ENCODE results near the gene SLC16A8.
"Not testable (repeated sequence)": the region's sequence is repeated elsewhere in the genome, so short reads cannot be mapped to it uniquely, and the experiment has no call there.

Gene SLC16A8

GRCh38 chr22:38040953-38041759 lies 42.8 kb downstream of the SLC16A8 start:
- DNase-seq = no peak

GRCh38 chr22:38038890-38039812 lies 44.8 kb downstream of the SLC16A8 start:
- no peak for DNase-seq

GRCh38 chr22:38038426-38038825 lies 45.6 kb downstream of the SLC16A8 start:
- no peak for DNase-seq

GRCh38 chr22:38037367-38038150 lies 46.4 kb downstream of the SLC16A8 start:
- not testable (repeated sequence) for DNase-seq

- DNase-seq = no peak
These were observed 47.5 kb downstream of the SLC16A8 start for GRCh38 chr22:38036392-38037062.

- no peak for DNase-seq
These were observed 48.5 kb downstream of the SLC16A8 start for GRCh38 chr22:38035530-38035885.

- DNase-seq = no peak
These were observed 49.0 kb downstream of the SLC16A8 start for GRCh38 chr22:38034884-38035529.

- DNase-seq = peak; percentile 82
These were observed 49.6 kb downstream of the SLC16A8 start for GRCh38 chr22:38034278-38034882.

GRCh38 chr22:38033522-38034277 lies 50.3 kb downstream of the SLC16A8 start:
- no peak for DNase-seq

GRCh38 chr22:38032681-38033521 lies 51.1 kb downstream of the SLC16A8 start:
- DNase-seq = no peak

- DNase-seq = no peak
These were observed 52.5 kb downstream of the SLC16A8 start for GRCh38 chr22:38031491-38031890.

- DNase-seq = no peak
These were observed 53.5 kb downstream of the SLC16A8 start for GRCh38 chr22:38030311-38031133.

- no peak for DNase-seq
These were observed 54.1 kb downstream of the SLC16A8 start for GRCh38 chr22:38029901-38030300.

GRCh38 chr22:38029370-38029769 lies 54.6 kb downstream of the SLC16A8 start:
- no peak for DNase-seq

- no peak for DNase-seq
These were observed 55.4 kb downstream of the SLC16A8 start for GRCh38 chr22:38028344-38029130.
